ENCODE results near the gene YPEL1.

DNA sequence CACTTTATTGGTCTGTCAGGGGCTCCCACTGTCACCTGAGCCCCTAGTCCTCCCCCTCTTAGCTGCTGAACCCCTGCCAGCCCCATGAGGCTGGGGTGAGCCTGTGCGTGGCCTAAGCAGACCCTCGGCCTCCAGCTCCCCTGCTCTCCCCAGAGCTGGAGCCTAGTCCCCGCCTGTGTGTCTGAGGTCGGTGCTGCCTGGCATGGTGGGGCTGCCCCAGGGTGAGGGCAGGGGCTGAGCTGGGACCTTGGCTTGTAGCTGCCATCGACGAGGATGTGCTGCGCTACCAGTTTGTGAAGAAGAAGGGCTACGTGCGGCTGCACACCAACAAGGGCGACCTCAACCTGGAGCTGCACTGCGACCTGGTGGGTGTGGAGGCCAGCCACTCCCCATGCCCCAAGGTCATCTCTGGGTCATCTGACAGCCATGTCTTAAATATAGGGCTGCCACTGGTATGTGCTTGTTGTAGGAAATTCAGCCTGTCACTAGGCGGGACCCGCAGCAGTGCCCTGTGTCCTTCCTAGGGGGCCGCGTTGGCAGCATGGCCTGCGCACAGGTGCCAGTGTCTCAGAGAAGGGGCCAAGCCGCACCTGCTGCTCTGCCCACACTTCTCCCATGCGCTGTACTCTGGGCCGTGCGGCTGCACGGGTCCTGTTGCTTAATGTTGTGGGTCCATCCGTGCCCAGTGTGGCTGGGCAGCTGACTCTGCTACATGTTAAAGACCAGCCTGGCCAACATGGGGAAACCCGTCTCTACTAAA, 48.8 kb downstream of the YPEL1 start:
- TF ChIP-seq, protein P1, sequence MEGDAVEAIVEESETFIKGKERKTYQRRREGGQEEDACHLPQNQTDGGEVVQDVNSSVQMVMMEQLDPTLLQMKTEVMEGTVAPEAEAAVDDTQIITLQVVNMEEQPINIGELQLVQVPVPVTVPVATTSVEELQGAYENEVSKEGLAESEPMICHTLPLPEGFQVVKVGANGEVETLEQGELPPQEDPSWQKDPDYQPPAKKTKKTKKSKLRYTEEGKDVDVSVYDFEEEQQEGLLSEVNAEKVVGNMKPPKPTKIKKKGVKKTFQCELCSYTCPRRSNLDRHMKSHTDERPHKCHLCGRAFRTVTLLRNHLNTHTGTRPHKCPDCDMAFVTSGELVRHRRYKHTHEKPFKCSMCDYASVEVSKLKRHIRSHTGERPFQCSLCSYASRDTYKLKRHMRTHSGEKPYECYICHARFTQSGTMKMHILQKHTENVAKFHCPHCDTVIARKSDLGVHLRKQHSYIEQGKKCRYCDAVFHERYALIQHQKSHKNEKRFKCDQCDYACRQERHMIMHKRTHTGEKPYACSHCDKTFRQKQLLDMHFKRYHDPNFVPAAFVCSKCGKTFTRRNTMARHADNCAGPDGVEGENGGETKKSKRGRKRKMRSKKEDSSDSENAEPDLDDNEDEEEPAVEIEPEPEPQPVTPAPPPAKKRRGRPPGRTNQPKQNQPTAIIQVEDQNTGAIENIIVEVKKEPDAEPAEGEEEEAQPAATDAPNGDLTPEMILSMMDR (conservative IDR thresholded peaks at IDR 0.05; ENCODE audit: low read length): no peak
- TF ChIP-seq EZH2phosphoT487 (IDR thresholded peaks at IDR 0.05; ENCODE audit: borderline replicate concordance): no peak

All from Loucy (cell line).